Hematopoietic multipotent progenitor cell treated with erythropoietin and hydrocortisone succinate and interleukin-3 and kit ligand, for 6 days (in vitro differentiated cells): ENCODE data around the gene MCAM.

Experiments
- DNase-seq: peaks from one replicate; pipeline ENCODE4 v3.0.0-alpha.2; 2015

MCAM gene

GRCh38 chr11:119345685-119346084 is 28.8 kb upstream of the MCAM start:
- DNase-seq = no peak

- DNase-seq = no peak
These were observed 27.5 kb upstream of the MCAM start for GRCh38 chr11:119344291-119345010.

GRCh38 chr11:119343726-119344125 is 26.8 kb upstream of the MCAM start:
- no peak for DNase-seq

- DNase-seq = no peak
These were observed 25.6 kb upstream of the MCAM start for GRCh38 chr11:119342362-119343130.

GRCh38 chr11:119342023-119342300 is 25.0 kb upstream of the MCAM start:
- DNase-seq = no peak

- no peak for DNase-seq
These were observed 24.5 kb upstream of the MCAM start for GRCh38 chr11:119341222-119342022.

- DNase-seq = no peak
These were observed 23.6 kb upstream of the MCAM start, which contains the start of gene C1QTNF5 for GRCh38 chr11:119340335-119341221. C1QTNF5 (minus strand) TSS chr11:119340883; CDS start chr11:119340397, 486 bp downstream.

- peak; percentile 54 for DNase-seq
These were observed 22.8 kb upstream of the MCAM start for GRCh38 chr11:119339589-119340334.

- DNase-seq = no peak
These were observed 22.1 kb upstream of the MCAM start for GRCh38 chr11:119338965-119339588.

- peak; percentile 85 for DNase-seq
These were observed 21.5 kb upstream of the MCAM start for GRCh38 chr11:119338318-119338890.

- no peak for DNase-seq
These were observed 20.8 kb upstream of the MCAM start for GRCh38 chr11:119337581-119338317.

GRCh38 chr11:119336744-119337469 is 20.0 kb upstream of the MCAM start:
- no peak for DNase-seq

- no peak for DNase-seq
These were observed 19.0 kb upstream of the MCAM start for GRCh38 chr11:119335655-119336543.

- no peak for DNase-seq
These were observed 18.2 kb upstream of the MCAM start for GRCh38 chr11:119335091-119335654.

- peak; percentile 99 for DNase-seq
These were observed 17.4 kb upstream of the MCAM start, which contains the start of gene RNF26 for GRCh38 chr11:119334174-119334930. RNF26 (plus strand) TSS chr11:119334527; CDS start chr11:119335123, 596 bp downstream.

GRCh38 chr11:119332111-119332765 is 15.3 kb upstream of the MCAM start:
- DNase-seq = no peak

- DNase-seq = no peak
These were observed 13.3 kb upstream of the MCAM start for GRCh38 chr11:119330237-119330636.
